Measurements from ENCODE around the gene PPP4C. TPM values are rescaled to one million over a fixed set of nuclear protein-coding genes. Genes with fewer than 3 reads are reported as not detected.
A peak's percentile ranks its signal among the peaks of the same experiment; 100 is the strongest.

The PPP4C gene
- total and polyA plus RNA-seq, 2 of the 8 experiments (the other 6 are each of a cell fraction or from before 2014, with no cell fraction given): 148 to 298 TPM

GRCh38 chr16:30065102-30065942 lies 10.5 kb upstream of the PPP4C start, which contains the start of gene ALDOA (continued):
- TF ChIP-seq CHD7 (IDR thresholded peaks at IDR 0.05; ENCODE audit: insufficient replicate concordance, low read length) (no peak), ZNF274 (IDR thresholded peaks at IDR 0.05; ENCODE audit: borderline replicate concordance, extremely low read depth, low read length) (no peak), YY1 (IDR thresholded peaks at IDR 0.05; ENCODE audit: low read depth, low read length) (peak; percentile 9; the same call in 1 of the 2 replicates), RNF2 (IDR thresholded peaks at IDR 0.05; ENCODE audit: borderline replicate concordance, low read depth, low read length, missing control alignments, poor library complexity, severe bottlenecking) (no peak), CTCF (IDR thresholded peaks at IDR 0.05; ENCODE audit: control extremely low read depth in 1 of 3, insufficient read depth in 1 of 3, low read depth in 1 of 3, low read length in 3 of 3) (no peak), CBX5 (IDR thresholded peaks at IDR 0.05; ENCODE audit: low read depth, low read length) (no peak), CREB1 (IDR thresholded peaks at IDR 0.05) (peak; percentile 66; the same call in 1 of the 2 replicates)
